ENCODE results near the gene FLYWCH2. TPM values are rescaled to one million over a fixed set of nuclear protein-coding genes. Genes with fewer than 3 reads are reported as not detected.
A peak's percentile ranks its signal among the peaks of the same experiment; 100 is the strongest.

Gene FLYWCH2
- total and polyA plus RNA-seq, 9 of the 15 experiments (the other 6 are each of a cell fraction or from before 2014, with no cell fraction given): 0.70 to 55.5 (median 7.6) TPM

DNA sequence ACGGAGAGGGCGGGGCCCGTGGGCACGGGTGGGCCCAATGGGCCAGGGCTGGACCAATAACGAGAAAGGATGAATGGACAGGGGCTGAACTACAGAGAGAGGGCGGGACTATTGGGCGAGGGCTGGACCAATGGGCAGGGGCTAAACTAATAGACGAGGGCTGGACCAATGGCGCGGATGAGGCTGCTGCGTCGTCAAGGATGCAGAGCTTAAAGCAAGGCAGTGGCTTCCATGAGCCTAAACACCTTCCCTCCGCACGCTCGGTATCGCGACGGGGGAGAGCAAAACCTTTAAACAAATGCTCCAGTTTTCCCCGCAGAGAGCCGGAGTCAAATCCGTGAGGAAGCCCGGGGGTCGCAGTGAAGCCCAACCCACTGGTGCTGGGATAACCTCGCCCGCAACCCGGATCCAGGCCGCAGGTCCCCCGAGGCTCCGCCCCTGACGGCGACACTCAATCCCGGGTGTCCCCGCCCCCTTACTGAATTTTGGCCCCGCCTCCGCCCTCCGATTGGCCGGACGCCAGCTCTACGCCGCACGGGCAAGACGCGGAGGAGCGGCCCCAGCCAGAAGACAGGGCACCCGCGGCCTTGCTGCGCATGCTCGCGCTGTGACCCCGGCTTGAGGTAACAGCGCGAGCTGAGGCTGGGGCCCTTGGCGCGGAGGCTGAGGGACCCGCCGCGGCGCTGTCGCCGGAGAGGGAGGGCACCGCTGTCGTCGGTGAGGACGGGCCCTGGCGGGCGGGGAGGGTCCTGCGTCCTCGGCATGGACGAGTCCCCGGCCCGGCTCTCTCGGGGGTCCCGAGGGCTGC lies at the start of gene FLYWCH2 (continued):
- TF ChIP-seq, protein P1, sequence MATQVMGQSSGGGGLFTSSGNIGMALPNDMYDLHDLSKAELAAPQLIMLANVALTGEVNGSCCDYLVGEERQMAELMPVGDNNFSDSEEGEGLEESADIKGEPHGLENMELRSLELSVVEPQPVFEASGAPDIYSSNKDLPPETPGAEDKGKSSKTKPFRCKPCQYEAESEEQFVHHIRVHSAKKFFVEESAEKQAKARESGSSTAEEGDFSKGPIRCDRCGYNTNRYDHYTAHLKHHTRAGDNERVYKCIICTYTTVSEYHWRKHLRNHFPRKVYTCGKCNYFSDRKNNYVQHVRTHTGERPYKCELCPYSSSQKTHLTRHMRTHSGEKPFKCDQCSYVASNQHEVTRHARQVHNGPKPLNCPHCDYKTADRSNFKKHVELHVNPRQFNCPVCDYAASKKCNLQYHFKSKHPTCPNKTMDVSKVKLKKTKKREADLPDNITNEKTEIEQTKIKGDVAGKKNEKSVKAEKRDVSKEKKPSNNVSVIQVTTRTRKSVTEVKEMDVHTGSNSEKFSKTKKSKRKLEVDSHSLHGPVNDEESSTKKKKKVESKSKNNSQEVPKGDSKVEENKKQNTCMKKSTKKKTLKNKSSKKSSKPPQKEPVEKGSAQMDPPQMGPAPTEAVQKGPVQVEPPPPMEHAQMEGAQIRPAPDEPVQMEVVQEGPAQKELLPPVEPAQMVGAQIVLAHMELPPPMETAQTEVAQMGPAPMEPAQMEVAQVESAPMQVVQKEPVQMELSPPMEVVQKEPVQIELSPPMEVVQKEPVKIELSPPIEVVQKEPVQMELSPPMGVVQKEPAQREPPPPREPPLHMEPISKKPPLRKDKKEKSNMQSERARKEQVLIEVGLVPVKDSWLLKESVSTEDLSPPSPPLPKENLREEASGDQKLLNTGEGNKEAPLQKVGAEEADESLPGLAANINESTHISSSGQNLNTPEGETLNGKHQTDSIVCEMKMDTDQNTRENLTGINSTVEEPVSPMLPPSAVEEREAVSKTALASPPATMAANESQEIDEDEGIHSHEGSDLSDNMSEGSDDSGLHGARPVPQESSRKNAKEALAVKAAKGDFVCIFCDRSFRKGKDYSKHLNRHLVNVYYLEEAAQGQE (IDR thresholded peaks at IDR 0.05; ENCODE audit: borderline replicate concordance): no peak; the same call in 1 of the 2 replicates
- TF ChIP-seq, protein P1 (CRISPR knock-in tag; IDR thresholded peaks at IDR 0.05; ENCODE audit: low read depth): no peak
- TF ChIP-seq, protein P2, sequence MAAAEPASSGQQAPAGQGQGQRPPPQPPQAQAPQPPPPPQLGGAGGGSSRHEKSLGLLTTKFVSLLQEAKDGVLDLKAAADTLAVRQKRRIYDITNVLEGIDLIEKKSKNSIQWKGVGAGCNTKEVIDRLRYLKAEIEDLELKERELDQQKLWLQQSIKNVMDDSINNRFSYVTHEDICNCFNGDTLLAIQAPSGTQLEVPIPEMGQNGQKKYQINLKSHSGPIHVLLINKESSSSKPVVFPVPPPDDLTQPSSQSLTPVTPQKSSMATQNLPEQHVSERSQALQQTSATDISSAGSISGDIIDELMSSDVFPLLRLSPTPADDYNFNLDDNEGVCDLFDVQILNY (CRISPR knock-in tag; IDR thresholded peaks at IDR 0.05): 0 out of 2 replicates have a peak, but pooled peaks have one; percentile 44
- TF ChIP-seq U2AF1 (optimal IDR thresholded peaks at IDR 0.05; ENCODE audit: low read depth, low read length) (no peak), ZBTB7A (IDR thresholded peaks at IDR 0.05; ENCODE audit: borderline replicate concordance, control insufficient read depth, low read depth, low read length) (peak; percentile 92; the same call in 1 of the 2 replicates), JUN (IDR thresholded peaks at IDR 0.05; ENCODE audit: borderline replicate concordance, low read depth, low read length) (no peak), JUN (CRISPR knock-in tag; IDR thresholded peaks at IDR 0.05; ENCODE audit: borderline replicate concordance) (peak; percentile 36; the same call in 1 of the 2 replicates), MEF2D (tag; conservative IDR thresholded peaks at IDR 0.05; ENCODE audit: low read depth) (no peak), ZNF644 (tag; IDR thresholded peaks at IDR 0.05; ENCODE audit: low read depth) (no peak), ZBTB1 (CRISPR knock-in tag; IDR thresholded peaks at IDR 0.05; ENCODE audit: borderline replicate concordance, low read depth) (peak; percentile 75; the same call in 1 of the 2 replicates), CHD2 (IDR thresholded peaks at IDR 0.05; ENCODE audit: low read depth, low read length) (peak; percentile 39; the same call in 1 of the 2 replicates), HDAC3 (IDR thresholded peaks at IDR 0.05; ENCODE audit: borderline replicate concordance, partially characterized antibody) (no peak), ZNF507 (tag; conservative IDR thresholded peaks at IDR 0.05) (no peak)
- TF ChIP-seq, protein P3, sequence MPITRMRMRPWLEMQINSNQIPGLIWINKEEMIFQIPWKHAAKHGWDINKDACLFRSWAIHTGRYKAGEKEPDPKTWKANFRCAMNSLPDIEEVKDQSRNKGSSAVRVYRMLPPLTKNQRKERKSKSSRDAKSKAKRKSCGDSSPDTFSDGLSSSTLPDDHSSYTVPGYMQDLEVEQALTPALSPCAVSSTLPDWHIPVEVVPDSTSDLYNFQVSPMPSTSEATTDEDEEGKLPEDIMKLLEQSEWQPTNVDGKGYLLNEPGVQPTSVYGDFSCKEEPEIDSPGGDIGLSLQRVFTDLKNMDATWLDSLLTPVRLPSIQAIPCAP (CRISPR knock-in tag; IDR thresholded peaks at IDR 0.05; ENCODE audit: borderline replicate concordance): 0 out of 2 replicates have a peak, but pooled peaks have one; percentile 43
- TF ChIP-seq, protein P4, sequence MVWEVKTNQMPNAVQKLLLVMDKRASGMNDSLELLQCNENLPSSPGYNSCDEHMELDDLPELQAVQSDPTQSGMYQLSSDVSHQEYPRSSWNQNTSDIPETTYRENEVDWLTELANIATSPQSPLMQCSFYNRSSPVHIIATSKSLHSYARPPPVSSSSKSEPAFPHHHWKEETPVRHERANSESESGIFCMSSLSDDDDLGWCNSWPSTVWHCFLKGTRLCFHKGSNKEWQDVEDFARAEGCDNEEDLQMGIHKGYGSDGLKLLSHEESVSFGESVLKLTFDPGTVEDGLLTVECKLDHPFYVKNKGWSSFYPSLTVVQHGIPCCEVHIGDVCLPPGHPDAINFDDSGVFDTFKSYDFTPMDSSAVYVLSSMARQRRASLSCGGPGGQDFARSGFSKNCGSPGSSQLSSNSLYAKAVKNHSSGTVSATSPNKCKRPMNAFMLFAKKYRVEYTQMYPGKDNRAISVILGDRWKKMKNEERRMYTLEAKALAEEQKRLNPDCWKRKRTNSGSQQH (CRISPR knock-in tag; IDR thresholded peaks at IDR 0.05): no peak
